B cell (primary cell): ENCODE results near the gene THSD4. TPM values are rescaled to one million over a fixed set of nuclear protein-coding genes. Genes with fewer than 3 reads are reported as not detected.

Source experiments
- ATAC-seq: fragments of 200-7000 bp; cut with Tn5 transposase; one replicate; pipeline ENCODE4 v1.10.0; 2021; ENCODE audit warnings: low read depth, mild to moderate bottlenecking, moderate number of reproducible peaks, moderate library complexity
- CTCF ChIA-PET: fragments of 350-600 bp; sonication (Branson Sonifier 250); formaldehyde crosslinking; loops from one replicate; lab custom pipeline; 2021; ENCODE audit warnings: antibody characterized with exemption, inconsistent platforms; lab: Charles Lee
- POLR2A ChIA-PET: fragments of 350-600 bp; sonication (Branson Sonifier 250); formaldehyde crosslinking; loops from one replicate; lab custom pipeline; 2021; ENCODE audit warnings: antibody characterized with exemption; lab: Charles Lee
- DNase-seq: peaks from one replicate; pipeline ENCODE4 v3.0.0; 2013
- H2AFZ ChIP-seq: 2 replicates; pipeline ENCODE4 v1.6.1; 2012; ENCODE audit warnings: mild to moderate bottlenecking, low read depth, low read length; ENCODE audit not compliant: insufficient read depth, poor library complexity, severe bottlenecking
- H3K27ac ChIP-seq, 2 donors: 1 replicate in 1 of 2; 2 replicates in 1 of 2; pipeline ENCODE4 v1.5.1; 2012 to 2013; ENCODE audit warnings: low read length in 2 of 2, mild to moderate bottlenecking in 2 of 2, moderate library complexity in 1 of 2
- H3K27me3 ChIP-seq, 4 experiments: fragments of 200-600 bp in 1 of 4; sonication (generic) in 1 of 4; replicated peaks in 1 of 4; 1 replicate in 2 of 4; 2 replicates in 2 of 4; pipeline versions ENCODE4 v1.6.1 to v1.7.0; 2013 to 2016; ENCODE audit warnings: low read length in 3 of 4, mild to moderate bottlenecking in 2 of 4, mixed read lengths in 1 of 4, moderate library complexity in 1 of 4; ENCODE audit not compliant: insufficient read depth in 4 of 4, control insufficient read depth in 3 of 4; ENCODE audit errors: control extremely low read depth in 1 of 4
- H3K36me3 ChIP-seq, 2 experiments: replicated peaks in 1 of 2; 1 replicate in 1 of 2; 2 replicates in 1 of 2; pipeline versions ENCODE4 v1.6.1 to v1.7.1; 2013; ENCODE audit warnings: low read length in 1 of 2; ENCODE audit not compliant: insufficient read depth in 2 of 2, control insufficient read depth in 1 of 2; ENCODE audit errors: control extremely low read depth in 1 of 2, extremely low read depth in 1 of 2
- H3K4me1 ChIP-seq, 2 donors: fragments of 200-600 bp in 1 of 2; sonication (generic) in 1 of 2; 1 replicate in 1 of 2; 2 replicates in 1 of 2; pipeline versions ENCODE4 v1.5.1 to v1.6.1; 2013 to 2017; ENCODE audit warnings: low read length in 2 of 2; ENCODE audit not compliant: control insufficient read depth in 2 of 2, insufficient read depth in 2 of 2
- H3K4me2 ChIP-seq: replicated peaks from 2 replicates; pipeline ENCODE3; 2012; ENCODE audit warnings: mild to moderate bottlenecking, low read depth, low read length; ENCODE audit not compliant: poor library complexity, severe bottlenecking
- H3K4me3 ChIP-seq, 5 experiments: fragments of 200-600 bp in 1 of 5; sonication (generic) in 1 of 5; 1 replicate in 3 of 5; 2 replicates in 2 of 5; pipeline versions ENCODE4 v1.5.1 to v1.7.0; 2011 to 2016; ENCODE audit warnings: low read length in 4 of 5, mild to moderate bottlenecking in 4 of 5, low read depth in 2 of 5, control low read depth in 1 of 5, moderate library complexity in 1 of 5; ENCODE audit not compliant: insufficient read depth in 1 of 5; ENCODE audit errors: control extremely low read depth in 1 of 5, extremely low read depth in 1 of 5
- H3K79me2 ChIP-seq: fragments of 200-600 bp; sonication (generic); one replicate; pipeline ENCODE4 v1.6.0; 2016; ENCODE audit warnings: low read length; ENCODE audit not compliant: control insufficient read depth, insufficient read depth
- H3K9ac ChIP-seq: fragments of 200-600 bp; sonication (generic); 2 replicates; pipeline ENCODE4 v1.6.1; 2017; ENCODE audit warnings: mild to moderate bottlenecking, low read length, moderate library complexity
- H3K9me3 ChIP-seq, 3 donors: one replicate each; pipeline versions ENCODE4 v1.6.1 to v1.7.1; 2013; ENCODE audit warnings: low read length in 2 of 3; ENCODE audit not compliant: control insufficient read depth in 2 of 3, insufficient read depth in 1 of 3; ENCODE audit errors: control extremely low read depth in 1 of 3
- H4K20me1 ChIP-seq: 2 replicates; pipeline ENCODE4 v1.6.0; 2012; ENCODE audit warnings: mild to moderate bottlenecking, low read length; ENCODE audit not compliant: insufficient read depth, control insufficient read depth, poor library complexity, severe bottlenecking
- H3K27ac Mint-ChIP-seq: one replicate; pipeline ENCODE4 v1.8.0; 2021; ENCODE audit warnings: mixed read lengths
- H3K27me3 Mint-ChIP-seq: one replicate; pipeline ENCODE4 v1.8.0; 2021; ENCODE audit warnings: mixed read lengths
- H3K4me1 Mint-ChIP-seq: one replicate; pipeline ENCODE4 v1.8.0; 2021; ENCODE audit warnings: mixed read lengths
- H3K4me3 Mint-ChIP-seq: one replicate; pipeline ENCODE4 v1.8.0; 2021; ENCODE audit warnings: mixed read lengths
- H3K9me3 Mint-ChIP-seq: one replicate; pipeline ENCODE4 v1.8.0; 2022; ENCODE audit warnings: mixed read lengths; ENCODE audit not compliant: insufficient read depth
- CTCF ChIP-seq: fragments of 200-600 bp; IDR thresholded peaks from one replicate; pipeline ENCODE4 v1.8.0; 2022; ENCODE audit warnings: antibody characterized with exemption, mild to moderate bottlenecking
- EZH2 ChIP-seq: IDR thresholded peaks from 2 replicates; pipeline ENCODE4 v1.6.1; 2012; ENCODE audit warnings: borderline replicate concordance, low read depth, mild to moderate bottlenecking, moderate library complexity, low read length; ENCODE audit not compliant: insufficient read depth, poor library complexity, severe bottlenecking
- WGBS: methylation state at CpG from one replicate; pipeline ENCODE4 v1.1.5; 2013; ENCODE audit warnings: missing lambda C conversion rate; ENCODE audit not compliant: insufficient coverage; 5-methylcytosine and 5-hydroxymethylcytosine counted together
- intact Hi-C: fragments of 100-400 bp; cut with micrococcal nuclease; formaldehyde crosslinking; loops from one replicate; pipeline ENCODE4 v1.10.0; 2022
- polyA plus RNA-seq: library from polyadenylated mRNA; depleted of rRNA; stranded (reverse); fragments of >200 nt; gene quantifications from 2 replicates; pipeline ENCODE4 v1.2.3, GENCODE V29; 2012
- total RNA-seq, 2 donors: library from RNA; stranded (reverse); fragments of 120-200 nt in 1 of 2; gene quantifications; 1 replicate in 1 of 2; 2 replicates in 1 of 2; pipeline versions ENCODE4 v1.2.3 to v1.2.4, GENCODE V29; 2013 to 2022

Gene THSD4
- total and polyA plus RNA-seq, 2 donors (not counting 1 experiment from before 2014, with no cell fraction given), result not detected

GRCh38 chr15:71806452-71806931 lies 691.2 kb downstream of the THSD4 start:
- POLR2A ChIA-PET, result no interaction called here
- Histone ChIP-seq H3K4me2 (no peak overlapping the region), H3K9ac (no peak overlapping the region), H3K79me2 (no peaks in the 10 kb centered on the region), H3K4me3 (no peak overlapping the region), H3K27me3 (peaks cover 0 to 2% (median 0%) of the 10 kb centered on the region in 4 experiments), H3K4me1 (no peaks in the 10 kb centered on the region), H3K36me3 (no peaks in the 10 kb centered on the region), H2AFZ (no peak overlapping the region), H4K20me1 (no peaks in the 10 kb centered on the region), H3K9me3 (peaks cover 0 to 7% (median 0%) of the 10 kb centered on the region in 3 donors), H3K27ac (no peak overlapping the region)
- H3K4me1 Mint-ChIP-seq, result peaks cover 2% of the 10 kb centered on the region
- H3K4me3 Mint-ChIP-seq, result no peak overlapping the region
- no peak overlapping the region for H3K27ac Mint-ChIP-seq
- H3K27me3 Mint-ChIP-seq, result peaks cover 7% of the 10 kb centered on the region
- intact Hi-C loops, result no loop called here
- no peaks in the 10 kb centered on the region for H3K9me3 Mint-ChIP-seq
- TF ChIP-seq EZH2 (no peak), CTCF (no peak)
- 70% methylated on average over 3 of the region's 7 CpGs for WGBS
- ATAC-seq (no peak), DNase-seq (no peak)
- CTCF ChIA-PET, result no interaction called here

- no peak overlapping the region for H3K4me2 ChIP-seq
- no peaks in the 10 kb centered on the region for H3K9me3 Mint-ChIP-seq
- TF ChIP-seq CTCF, result no peak
- TF ChIP-seq EZH2, result no peak
- no peak overlapping the region for H3K4me3 Mint-ChIP-seq
- no peak overlapping the region for H2AFZ ChIP-seq
- ATAC-seq (no peak), DNase-seq (no peak)
- no peaks in the 10 kb centered on the region for H3K79me2 ChIP-seq
- CTCF ChIA-PET, result no interaction called here
- peaks cover 0 to 2% (median 0%) of the 10 kb centered on the region in 4 experiments for H3K27me3 ChIP-seq
- peaks cover 0 to 3% (median 0%) of the 10 kb centered on the region in 3 donors for H3K9me3 ChIP-seq
- no peaks in the 10 kb centered on the region for H3K36me3 ChIP-seq
- H3K27me3 Mint-ChIP-seq, result peaks cover 7% of the 10 kb centered on the region
- intact Hi-C loops, result no loop called here
- peaks cover 2% of the 10 kb centered on the region for H3K4me1 Mint-ChIP-seq
- no peaks in the 10 kb centered on the region for H4K20me1 ChIP-seq
- no peak overlapping the region for H3K9ac ChIP-seq
- POLR2A ChIA-PET, result no interaction called here
- no peak overlapping the region for H3K4me3 ChIP-seq
- H3K27ac ChIP-seq, result no peak overlapping the region
- no peaks in the 10 kb centered on the region for H3K4me1 ChIP-seq
- no peak overlapping the region for H3K27ac Mint-ChIP-seq
- WGBS, result 85% methylated on average over 11 of the region's 15 CpGs
These were observed 691.9 kb downstream of the THSD4 start for GRCh38 chr15:71807125-71807629.
